Panc1 (cell line): ENCODE results near the gene RHOJ. TPM values are rescaled to one million over a fixed set of nuclear protein-coding genes. Genes with fewer than 3 reads are reported as not detected.

Experiments
- ATAC-seq: fragments of 200-7000 bp; cut with Tn5 transposase; 2 replicates; pipeline ENCODE4 v1.9.1; 2020; ENCODE audit warnings: mild to moderate bottlenecking, moderate library complexity
- BruUV-seq: library from RNA; stranded (reverse); fragments of 400-500 nt; replicated peaks from 2 replicates; lab custom pipeline; 2021; lab: Mats Ljungman, UMichigan
- CTCF ChIA-PET: fragments of 300-600 bp; sonication (Branson Sonifier 250); formaldehyde crosslinking; loops from one replicate; lab custom pipeline; 2022; ENCODE audit warnings: antibody characterized with exemption; lab: Charles Lee
- POLR2A ChIA-PET: fragments of 300-600 bp; sonication (Branson Sonifier 250); formaldehyde crosslinking; loops from one replicate; lab custom pipeline; 2022; ENCODE audit warnings: antibody characterized with exemption; lab: Charles Lee
- DNase-seq: peaks from one replicate; pipeline ENCODE4 v3.0.0-alpha.2; 2010; ENCODE audit warnings: low read depth, low spot score
- H3K27ac ChIP-seq: 2 replicates; pipeline ENCODE4 v1.5.1; 2011; ENCODE audit warnings: mild to moderate bottlenecking, low read length, inconsistent platforms
- H3K27me3 ChIP-seq: fragments of 200-500 bp; sonication (Bioruptor generic); 2 replicates; pipeline ENCODE4 v1.6.0; 2014; ENCODE audit warnings: low read length, inconsistent platforms; ENCODE audit not compliant: control insufficient read depth, insufficient read depth
- H3K36me3 ChIP-seq: fragments of 200-500 bp; sonication (Bioruptor generic); 2 replicates; pipeline ENCODE4 v1.5.1; 2014; ENCODE audit warnings: inconsistent platforms, mild to moderate bottlenecking, low read length, moderate library complexity; ENCODE audit not compliant: control insufficient read depth, insufficient read depth
- H3K4me1 ChIP-seq: 2 replicates; pipeline ENCODE4 v1.5.1; 2011; ENCODE audit warnings: inconsistent platforms, mild to moderate bottlenecking, low read length, moderate library complexity; ENCODE audit not compliant: control insufficient read depth, insufficient read depth
- H3K4me3 ChIP-seq, 2 experiments: 2 replicates each; pipeline ENCODE4 v1.5.1; 2011 to 2012; ENCODE audit warnings: low read depth in 2 of 2, low read length in 2 of 2, mild to moderate bottlenecking in 2 of 2, inconsistent platforms in 1 of 2, moderate library complexity in 1 of 2
- H3K9me3 ChIP-seq: fragments of 200-500 bp; sonication (Bioruptor generic); 2 replicates; pipeline ENCODE4 v1.5.1; 2014; ENCODE audit warnings: low read depth, mild to moderate bottlenecking, inconsistent platforms, low read length, moderate library complexity; ENCODE audit not compliant: control insufficient read depth, insufficient read depth
- POLR2AphosphoS5 ChIP-seq: IDR thresholded peaks from 2 replicates; pipeline ENCODE4 v1.6.1; 2012; ENCODE audit warnings: mild to moderate bottlenecking, low read depth, low read length, moderate library complexity
- REST ChIP-seq, 2 experiments: IDR thresholded peaks; 2 replicates each; pipeline ENCODE4 v1.6.1; 2011 to 2012; ENCODE audit warnings: low read depth in 2 of 2, control low read depth in 1 of 2, low read length in 1 of 2, mild to moderate bottlenecking in 1 of 2, moderate library complexity in 1 of 2; ENCODE audit not compliant: insufficient read depth in 1 of 2
- SIN3A ChIP-seq: IDR thresholded peaks from 2 replicates; pipeline ENCODE4 v1.6.1; 2012; ENCODE audit warnings: low read depth, mild to moderate bottlenecking, low read length, moderate library complexity, borderline replicate concordance; ENCODE audit not compliant: insufficient read depth
- TCF7L2 ChIP-seq: IDR thresholded peaks from 2 replicates; pipeline ENCODE4 v1.6.1; 2011; ENCODE audit warnings: mild to moderate bottlenecking, low read depth, low read length, inconsistent platforms
- in situ Hi-C: cut with HindIII; loops from 2 replicates; pipeline ENCODE4 v1.10.0; 2016; ENCODE audit warnings: low sequenced_read_pairs, low pct_unique_long_range_greater_than_20kb
- intact Hi-C: fragments of 100-400 bp; cut with micrococcal nuclease; formaldehyde crosslinking; loops from one replicate; pipeline ENCODE4 v1.10.0; 2022; ENCODE audit not compliant: unreplicated experiment
- total RNA-seq: library from RNA; stranded (reverse); gene quantifications from one replicate; pipeline ENCODE4 v1.2.1, GENCODE V29; 2021; ENCODE audit not compliant: unreplicated experiment
- TF ChIP-seq, protein P1 (sequence below): fragments of 450-650 bp; IDR thresholded peaks from 2 replicates; pipeline ENCODE4 v1.5.1; 2017; ENCODE audit warnings: mild to moderate bottlenecking

The RHOJ gene
- total RNA-seq, 1 experiment from 2014 or later = 0.28 TPM

GRCh38 chr14:63228217-63228616 is 24.0 kb downstream of the RHOJ start:
- ATAC-seq (no peak), DNase-seq (no peak)
- ChIA-PET POLR2A (no interaction called here), CTCF (no interaction called here)
- Histone ChIP-seq H3K9me3 (no peaks in the 10 kb centered on the region), H3K36me3 (no peaks in the 10 kb centered on the region), H3K4me3 (no peak overlapping the region), H3K27ac (no peak overlapping the region), H3K27me3 (no peaks in the 10 kb centered on the region), H3K4me1 (no peaks in the 10 kb centered on the region)
- TF ChIP-seq TCF7L2 = no peak
- no peak for TF ChIP-seq POLR2AphosphoS5
- TF ChIP-seq REST (IDR thresholded peaks at IDR 0.05; ENCODE audit: insufficient read depth in 1 of 2, low read depth in 2 of 2, low read length in 1 of 2) = no peak
- TF ChIP-seq SIN3A = no peak
- TF ChIP-seq, protein P1, sequence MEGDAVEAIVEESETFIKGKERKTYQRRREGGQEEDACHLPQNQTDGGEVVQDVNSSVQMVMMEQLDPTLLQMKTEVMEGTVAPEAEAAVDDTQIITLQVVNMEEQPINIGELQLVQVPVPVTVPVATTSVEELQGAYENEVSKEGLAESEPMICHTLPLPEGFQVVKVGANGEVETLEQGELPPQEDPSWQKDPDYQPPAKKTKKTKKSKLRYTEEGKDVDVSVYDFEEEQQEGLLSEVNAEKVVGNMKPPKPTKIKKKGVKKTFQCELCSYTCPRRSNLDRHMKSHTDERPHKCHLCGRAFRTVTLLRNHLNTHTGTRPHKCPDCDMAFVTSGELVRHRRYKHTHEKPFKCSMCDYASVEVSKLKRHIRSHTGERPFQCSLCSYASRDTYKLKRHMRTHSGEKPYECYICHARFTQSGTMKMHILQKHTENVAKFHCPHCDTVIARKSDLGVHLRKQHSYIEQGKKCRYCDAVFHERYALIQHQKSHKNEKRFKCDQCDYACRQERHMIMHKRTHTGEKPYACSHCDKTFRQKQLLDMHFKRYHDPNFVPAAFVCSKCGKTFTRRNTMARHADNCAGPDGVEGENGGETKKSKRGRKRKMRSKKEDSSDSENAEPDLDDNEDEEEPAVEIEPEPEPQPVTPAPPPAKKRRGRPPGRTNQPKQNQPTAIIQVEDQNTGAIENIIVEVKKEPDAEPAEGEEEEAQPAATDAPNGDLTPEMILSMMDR = no peak
- in situ Hi-C loops = no loop called here
- intact Hi-C loops = no loop called here
- no TSS peak for BruUV-seq

DNA sequence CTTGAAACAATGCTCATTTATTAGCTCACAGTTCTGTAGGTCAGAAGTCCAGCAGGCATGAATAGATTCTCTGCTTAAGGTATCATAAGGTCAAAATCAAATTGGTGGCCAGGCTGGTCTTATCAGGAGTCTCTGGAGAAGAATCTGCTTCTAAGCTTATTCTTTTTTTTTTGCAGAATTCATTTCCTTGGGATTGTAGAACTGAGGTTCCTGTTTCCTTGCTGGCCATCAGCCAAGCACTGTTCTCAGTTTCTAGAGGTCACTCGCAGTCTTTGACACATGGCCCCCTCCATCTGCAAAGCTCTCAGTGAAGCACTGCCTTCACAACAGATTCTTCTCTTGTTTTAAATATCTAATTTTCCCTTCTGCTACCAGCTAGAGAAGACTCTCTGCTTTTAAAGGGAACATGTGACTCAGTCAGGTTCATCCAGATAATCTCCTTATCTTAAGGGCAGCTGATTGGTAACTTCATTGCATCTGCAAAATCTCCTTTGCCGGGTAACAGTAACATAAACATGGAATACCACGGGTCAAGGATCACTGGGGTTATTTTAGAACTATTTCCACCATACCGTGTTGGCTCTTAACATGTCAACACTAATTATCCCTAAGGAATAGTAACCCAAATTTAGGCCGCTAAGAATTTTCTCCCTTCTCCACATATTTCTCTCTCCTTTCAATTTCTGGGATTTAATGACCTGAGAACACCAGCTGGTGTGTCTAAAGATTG is 25.3 kb downstream of the RHOJ start:
- ATAC-seq (no peak), DNase-seq (no peak)
- no peaks in the 10 kb centered on the region for H3K4me1 ChIP-seq
- BruUV-seq = no TSS peak
- H3K27ac ChIP-seq = no peak overlapping the region
- in situ Hi-C loops (no loop called here), intact Hi-C loops (no loop called here)
- TF ChIP-seq POLR2AphosphoS5 (no peak), REST (IDR thresholded peaks at IDR 0.05; ENCODE audit: insufficient read depth in 1 of 2, low read depth in 2 of 2, low read length in 1 of 2) (no peak)
- no peak overlapping the region for H3K4me3 ChIP-seq
- CTCF ChIA-PET = no interaction called here
- POLR2A ChIA-PET = interaction anchor here (0.7 kb wide), 1 partner anchor 398 kb away, joined by 3 read pairs; no protein-coding TSS in a partner anchor
- H3K27me3 ChIP-seq = no peaks in the 10 kb centered on the region
- H3K36me3 ChIP-seq = no peaks in the 10 kb centered on the region
- H3K9me3 ChIP-seq = no peaks in the 10 kb centered on the region
